HFFc6 (cell line): ENCODE data around the gene INTS11. TPM values are rescaled to one million over a fixed set of nuclear protein-coding genes. Genes with fewer than 3 reads are reported as not detected.
A peak's percentile ranks its signal among the peaks of the same experiment; 100 is the strongest.

Source experiments
- DNase-seq: peaks from one replicate; pipeline ENCODE4 v3.0.0-alpha.2; 2018
- H3K27ac Mint-ChIP-seq: 2 replicates; pipeline ENCODE4 v1.8.0; 2020; ENCODE audit warnings: mild to moderate bottlenecking, mixed read lengths
- H3K27me3 Mint-ChIP-seq: 2 replicates; pipeline ENCODE4 v1.8.0; 2021; ENCODE audit warnings: mild to moderate bottlenecking, moderate library complexity, mixed read lengths; ENCODE audit not compliant: insufficient read depth
- H3K36me3 Mint-ChIP-seq: 2 replicates; pipeline ENCODE4 v1.8.0; 2021; ENCODE audit warnings: low read depth, mixed read lengths
- H3K4me1 Mint-ChIP-seq: 2 replicates; pipeline ENCODE4 v1.8.0; 2020; ENCODE audit warnings: low read depth, mixed read lengths
- H3K4me3 Mint-ChIP-seq: 2 replicates; pipeline ENCODE4 v1.8.0; 2020; ENCODE audit warnings: mild to moderate bottlenecking, moderate library complexity, mixed read lengths
- H3K9me3 Mint-ChIP-seq: 2 replicates; pipeline ENCODE4 v1.8.0; 2020; ENCODE audit warnings: mild to moderate bottlenecking, mixed read lengths
- CTCF ChIP-seq: fragments of 200-600 bp; sonication (generic); IDR thresholded peaks from 2 replicates; pipeline ENCODE4 v1.5.0; 2021; ENCODE audit warnings: antibody characterized with exemption, mild to moderate bottlenecking
- total RNA-seq, 6 experiments: library from RNA; stranded (reverse); fragmentation: NEBNext Ultra II Directional; extraction: Animal tissue kit (Norgen Biotek cat#: 25700); gene quantifications; 2 replicates in 1 of 6; 3 replicates in 5 of 6; pipeline ENCODE4 v1.2.3, GENCODE V29; 2021

Gene INTS11
- total RNA-seq, 6 experiments from 2014 or later: 65.6 to 78.3 (median 69.8) TPM

GRCh38 chr1:1328254-1328653, 3.8 kb upstream of the INTS11 start:
- Mint-ChIP-seq H3K36me3 (peaks cover 8% of the 10 kb centered on the region), H3K4me1 (peaks cover 16% of the 10 kb centered on the region), H3K4me3 (no peak overlapping the region), H3K27ac (no peak overlapping the region), H3K9me3 (peaks cover 6% of the 10 kb centered on the region), H3K27me3 (peaks cover 32% of the 10 kb centered on the region)
- TF ChIP-seq CTCF: no peak
- DNase-seq: no peak

- Mint-ChIP-seq H3K27me3 (peaks cover 32% of the 10 kb centered on the region), H3K4me3 (no peak overlapping the region; the same call in 1 of the 2 replicates), H3K36me3 (peaks cover 8% of the 10 kb centered on the region), H3K27ac (no peak overlapping the region), H3K4me1 (peaks cover 26% of the 10 kb centered on the region), H3K9me3 (peaks cover 6% of the 10 kb centered on the region)
- TF ChIP-seq CTCF: no peak
- DNase-seq: no peak
Observed at GRCh38 chr1:1327291-1327690, 2.8 kb upstream of the INTS11 start.

- no peak overlapping the region for H3K27ac Mint-ChIP-seq
- peaks cover 6% of the 10 kb centered on the region for H3K9me3 Mint-ChIP-seq
Observed at GRCh38 chr1:1326075-1326605, 1.7 kb upstream of the INTS11 start.

GRCh38 chr1:1325288-1326074, 1.0 kb upstream of the INTS11 start:
- Mint-ChIP-seq H3K27ac (peak overlapping the region; percentile 68), H3K27me3 (peaks cover 19% of the 10 kb centered on the region), H3K4me1 (peaks cover 31% of the 10 kb centered on the region), H3K36me3 (peaks cover 8% of the 10 kb centered on the region), H3K9me3 (peaks cover 6% of the 10 kb centered on the region), H3K4me3 (peak overlapping the region; percentile 83)
- TF ChIP-seq CTCF: no peak
- DNase-seq: no peak

More at GRCh38 chr1:1326075-1326605, 1.7 kb upstream of the INTS11 start:
- H3K36me3 Mint-ChIP-seq: peaks cover 8% of the 10 kb centered on the region
- TF ChIP-seq CTCF: no peak
- peaks cover 31% of the 10 kb centered on the region for H3K4me1 Mint-ChIP-seq
- no peak for DNase-seq
- H3K4me3 Mint-ChIP-seq: peak overlapping the region; percentile 83
- H3K27me3 Mint-ChIP-seq: peaks cover 24% of the 10 kb centered on the region

GRCh38 chr1:1324084-1324523, 356 bp downstream of the INTS11 start:
- H3K4me3 Mint-ChIP-seq: peak overlapping the region; percentile 84

More at GRCh38 chr1:1324084-1324523, 356 bp downstream of the INTS11 start:
- DNase-seq: no peak
- H3K4me1 Mint-ChIP-seq: peaks cover 36% of the 10 kb centered on the region
- TF ChIP-seq CTCF: no peak
- peaks cover 4% of the 10 kb centered on the region for H3K36me3 Mint-ChIP-seq
- H3K9me3 Mint-ChIP-seq: no peaks in the 10 kb centered on the region
- H3K27ac Mint-ChIP-seq: peak overlapping the region; percentile 83
- H3K27me3 Mint-ChIP-seq: peaks cover 18% of the 10 kb centered on the region
